Choroid plexus epithelial cell (primary cell): Measurements from ENCODE around the gene ARHGAP11A.

ENCODE experiments used
- DNase-seq: peaks from one replicate; pipeline ENCODE4 v3.0.0-alpha.2; 2010; ENCODE audit warnings: low read depth
- H3K4me3 ChIP-seq: 2 replicates; pipeline ENCODE4 v1.5.1; 2011; ENCODE audit warnings: low read depth, mild to moderate bottlenecking, control low read depth, low read length, moderate library complexity
- TF ChIP-seq, protein P1 (sequence below): conservative IDR thresholded peaks from 2 replicates; pipeline ENCODE4 v1.5.1; 2011; ENCODE audit warnings: low read depth, mild to moderate bottlenecking, control low read depth, inconsistent platforms, low read length, moderate library complexity

ARHGAP11A gene

DNA sequence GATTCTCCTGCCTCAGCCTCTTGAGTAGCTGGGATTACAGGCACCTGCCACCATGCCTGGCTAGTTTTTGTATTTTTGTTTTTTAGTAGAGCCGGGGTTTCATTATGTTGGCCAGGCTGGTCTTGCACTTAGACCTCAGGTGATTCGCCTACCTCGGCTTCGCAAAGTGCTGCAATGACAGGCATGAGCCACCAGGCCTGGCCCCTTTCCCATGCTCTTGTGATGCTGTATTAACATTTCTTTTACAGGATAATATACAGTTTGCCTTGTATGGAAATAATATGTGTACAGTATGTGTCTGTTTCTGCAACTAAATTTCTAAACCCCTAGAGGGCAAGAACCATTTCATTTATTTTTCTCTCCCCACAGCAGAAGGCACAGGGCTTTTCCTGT is 64.0 kb downstream of the ARHGAP11A start:
- DNase-seq, result no peak
- TF ChIP-seq, protein P1, sequence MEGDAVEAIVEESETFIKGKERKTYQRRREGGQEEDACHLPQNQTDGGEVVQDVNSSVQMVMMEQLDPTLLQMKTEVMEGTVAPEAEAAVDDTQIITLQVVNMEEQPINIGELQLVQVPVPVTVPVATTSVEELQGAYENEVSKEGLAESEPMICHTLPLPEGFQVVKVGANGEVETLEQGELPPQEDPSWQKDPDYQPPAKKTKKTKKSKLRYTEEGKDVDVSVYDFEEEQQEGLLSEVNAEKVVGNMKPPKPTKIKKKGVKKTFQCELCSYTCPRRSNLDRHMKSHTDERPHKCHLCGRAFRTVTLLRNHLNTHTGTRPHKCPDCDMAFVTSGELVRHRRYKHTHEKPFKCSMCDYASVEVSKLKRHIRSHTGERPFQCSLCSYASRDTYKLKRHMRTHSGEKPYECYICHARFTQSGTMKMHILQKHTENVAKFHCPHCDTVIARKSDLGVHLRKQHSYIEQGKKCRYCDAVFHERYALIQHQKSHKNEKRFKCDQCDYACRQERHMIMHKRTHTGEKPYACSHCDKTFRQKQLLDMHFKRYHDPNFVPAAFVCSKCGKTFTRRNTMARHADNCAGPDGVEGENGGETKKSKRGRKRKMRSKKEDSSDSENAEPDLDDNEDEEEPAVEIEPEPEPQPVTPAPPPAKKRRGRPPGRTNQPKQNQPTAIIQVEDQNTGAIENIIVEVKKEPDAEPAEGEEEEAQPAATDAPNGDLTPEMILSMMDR, result no peak

DNA sequence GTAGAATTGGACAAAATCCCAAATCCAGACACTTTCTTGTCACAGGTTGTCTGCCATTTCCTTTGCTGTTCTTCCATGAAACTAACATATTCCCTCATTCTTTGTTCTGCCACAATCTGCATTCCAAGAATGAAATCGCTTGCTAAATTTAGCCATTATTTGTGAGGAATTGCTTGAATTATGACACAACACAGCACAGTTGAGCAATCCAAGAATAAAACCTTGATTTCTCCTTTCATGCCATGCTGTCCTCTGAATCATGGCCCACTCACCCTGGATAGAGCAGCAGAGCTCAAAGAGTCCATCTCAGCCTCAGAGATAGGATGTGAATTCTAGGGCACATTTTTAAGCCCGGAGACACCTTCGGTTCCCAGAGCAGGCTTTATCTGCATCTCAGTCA is 67.3 kb downstream of the ARHGAP11A start:
- peak; percentile 92 for DNase-seq
- TF ChIP-seq, protein P1, result no peak

More for the DNA sequence above, 64.0 kb downstream of the ARHGAP11A start:
- H3K4me3 ChIP-seq, result no peak overlapping the region

DNA sequence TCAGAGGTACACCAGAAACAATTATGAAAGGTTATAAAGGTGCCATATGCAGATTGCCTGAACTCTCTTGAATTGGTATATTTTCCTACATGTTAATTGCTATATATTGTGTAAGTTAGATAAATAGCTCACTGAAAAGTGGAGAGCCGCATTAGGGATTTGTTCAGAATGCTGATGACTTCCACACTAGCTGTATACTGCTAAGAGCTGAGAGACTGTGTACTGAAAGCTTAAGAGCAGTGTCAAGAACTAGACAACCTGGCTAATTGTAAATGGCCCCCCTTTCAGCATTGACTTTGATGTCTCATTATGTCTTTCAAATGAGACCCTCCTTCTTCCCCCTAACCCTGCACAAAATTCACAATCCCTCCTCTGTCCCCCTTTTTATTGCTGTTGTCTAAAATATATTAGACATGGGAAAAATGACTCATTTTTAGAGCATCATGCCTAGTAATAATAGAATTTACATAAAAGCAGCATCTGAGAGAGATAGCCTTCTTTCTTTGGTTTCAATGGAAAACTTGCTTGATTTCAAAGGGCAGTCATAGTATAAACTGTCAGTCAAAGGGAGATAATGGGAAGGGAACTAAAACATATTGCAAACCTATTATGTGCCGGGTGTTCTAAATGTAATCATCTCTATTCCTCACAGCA is 67.8 kb downstream of the ARHGAP11A start:
- DNase-seq, result no peak
- H3K4me3 ChIP-seq, result no peak overlapping the region
- TF ChIP-seq, protein P1, result no peak

More for the DNA sequence above, 67.3 kb downstream of the ARHGAP11A start:
- no peak overlapping the region for H3K4me3 ChIP-seq

DNA sequence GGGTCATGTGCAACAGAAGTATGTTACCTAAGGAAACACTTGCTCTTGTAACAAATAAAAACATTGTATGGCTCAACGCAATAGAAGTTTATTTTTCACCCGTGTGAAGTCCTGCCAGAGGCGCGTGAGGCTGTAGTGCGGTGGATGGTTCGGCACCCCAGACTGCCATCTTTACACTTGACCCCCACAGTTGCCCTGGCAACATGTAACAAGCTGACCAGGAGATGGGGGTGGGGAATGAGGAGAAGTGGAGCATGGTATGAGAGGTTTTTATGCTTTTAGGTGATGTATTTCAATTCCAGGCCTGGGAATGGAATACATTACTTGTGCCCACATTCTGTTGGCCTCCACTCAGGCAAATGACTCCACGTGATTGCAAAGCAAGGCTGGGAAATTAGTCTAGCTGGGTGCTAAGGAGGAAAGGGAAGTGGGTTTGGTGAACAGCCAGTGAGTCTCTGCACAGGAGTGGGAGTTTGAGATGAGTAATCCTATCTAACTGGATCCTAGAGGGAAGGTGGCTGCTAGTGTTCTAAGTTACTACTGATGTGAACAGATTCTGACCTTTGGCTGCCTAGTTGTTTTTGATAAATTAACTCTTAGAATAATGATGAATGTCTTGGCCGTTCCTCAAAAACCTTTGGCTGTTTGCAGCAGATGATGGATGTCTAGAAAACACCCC is 68.7 kb downstream of the ARHGAP11A start:
- TF ChIP-seq, protein P1, result no peak
- H3K4me3 ChIP-seq, result no peak overlapping the region
- DNase-seq, result peak; percentile 91

DNA sequence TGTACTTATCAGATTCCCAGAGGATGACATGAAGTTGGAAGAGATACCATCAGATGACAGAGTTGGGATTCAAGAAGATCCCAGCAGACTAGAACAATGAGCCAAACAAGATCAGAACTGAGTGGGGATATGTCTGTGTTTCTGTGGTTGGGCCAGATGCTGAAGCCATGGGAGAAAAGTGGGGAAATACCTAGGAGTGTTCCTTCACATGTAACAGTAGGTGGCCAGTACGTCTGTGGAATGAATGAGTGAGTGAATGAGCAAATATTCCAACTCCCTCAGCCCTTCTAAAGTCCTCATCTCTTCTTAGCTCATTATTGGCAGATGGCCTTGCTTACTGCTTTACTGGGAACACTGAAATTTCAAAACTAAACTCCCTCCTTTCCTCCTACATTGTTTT is 70.3 kb downstream of the ARHGAP11A start:
- TF ChIP-seq, protein P1, result no peak

DNA sequence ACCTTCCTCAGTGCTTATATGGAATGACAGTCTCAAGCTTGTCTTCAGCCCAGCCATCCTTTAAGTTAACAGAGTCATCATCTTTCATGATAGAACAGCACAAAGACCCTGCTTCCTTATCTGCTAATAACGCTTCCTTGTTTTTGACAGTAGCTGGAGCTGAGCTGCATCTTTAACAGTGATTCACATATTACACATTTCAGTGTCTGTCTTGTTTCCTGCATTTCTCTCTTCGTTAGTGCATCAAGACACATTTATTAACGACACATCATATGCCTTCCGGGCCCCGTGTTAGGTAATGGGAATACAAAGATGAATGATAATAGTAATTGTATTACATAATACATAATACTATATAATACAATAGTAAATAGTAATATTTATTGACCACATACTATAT is 72.3 kb downstream of the ARHGAP11A start:
- DNase-seq, result peak; percentile 64
- TF ChIP-seq, protein P1, result no peak
- H3K4me3 ChIP-seq, result no peak overlapping the region

More for the DNA sequence above, 70.3 kb downstream of the ARHGAP11A start:
- peak; percentile 88 for DNase-seq
- no peak overlapping the region for H3K4me3 ChIP-seq
